Measurements from ENCODE around the gene OR4M2. TPM values are rescaled to one million over a fixed set of nuclear protein-coding genes. Genes with fewer than 3 reads are reported as not detected.
"Not testable (repeated sequence)": the region's sequence is repeated elsewhere in the genome, so short reads cannot be mapped to it uniquely, and the experiment has no call there.

Gene OR4M2
- total RNA-seq: not detected

- H3K27me3 ChIP-seq; H3K9me3 ChIP-seq; H3K4me1 ChIP-seq; intact Hi-C loops (cut with DNase I); H3K27ac ChIP-seq; H3K4me3 ChIP-seq (replicated peaks in 1 of 3); DNase-seq; H3K36me3 ChIP-seq: not testable (repeated sequence)
- no CpG with 5 or more reads among the region's 2 CpGs for WGBS, 2 donors
These were observed at the start of gene OR4M2 for GRCh38 chr15:22080227-22080626. TSS of gene OR4M2 (plus strand) at chr15:22080527. CDS start at chr15:22080625, 98 bp downstream.

- H3K4me1 ChIP-seq; H3K27me3 ChIP-seq; intact Hi-C loops (cut with DNase I); H3K9me3 ChIP-seq; H3K27ac ChIP-seq; H3K36me3 ChIP-seq; H3K4me3 ChIP-seq (replicated peaks in 1 of 3); DNase-seq: not testable (repeated sequence)
These were observed 11.1 kb upstream of the OR4M2 start for GRCh38 chr15:22069267-22069666.

- H3K4me1 ChIP-seq; intact Hi-C loops (cut with DNase I); H3K27ac ChIP-seq; H3K9me3 ChIP-seq; H3K36me3 ChIP-seq; H3K4me3 ChIP-seq (replicated peaks in 1 of 3); DNase-seq; H3K27me3 ChIP-seq: not testable (repeated sequence)
- WGBS, 2 donors: no CpG with 5 or more reads among the region's 3 CpGs
These were observed 1.1 kb downstream of the OR4M2 start for GRCh38 chr15:22081386-22081785.

- H3K27ac ChIP-seq; H3K9me3 ChIP-seq; H3K4me3 ChIP-seq (replicated peaks in 1 of 3); DNase-seq; H3K27me3 ChIP-seq; H3K36me3 ChIP-seq; H3K4me1 ChIP-seq; intact Hi-C loops (cut with DNase I): not testable (repeated sequence)
- WGBS, 2 donors: no CpG with 5 or more reads among the region's 16 CpGs
These were observed 18.4 kb downstream of the OR4M2 start for GRCh38 chr15:22098616-22099253.

GRCh38 chr15:22099289-22099891, 19.1 kb downstream of the OR4M2 start:
- H3K27me3 ChIP-seq; H3K9me3 ChIP-seq; DNase-seq; intact Hi-C loops (cut with DNase I); H3K4me1 ChIP-seq; H3K4me3 ChIP-seq (replicated peaks in 1 of 3); H3K27ac ChIP-seq; H3K36me3 ChIP-seq: not testable (repeated sequence)
- no CpG with 5 or more reads among the region's 17 CpGs for WGBS, 2 donors

GRCh38 chr15:22122033-22122432, 41.7 kb downstream of the OR4M2 start:
- H3K36me3 ChIP-seq; H3K27ac ChIP-seq; H3K9me3 ChIP-seq; intact Hi-C loops (cut with DNase I); H3K27me3 ChIP-seq; H3K4me1 ChIP-seq; H3K4me3 ChIP-seq (replicated peaks in 1 of 3); DNase-seq: not testable (repeated sequence)
- 56 to 57% methylated on average over 5 of the region's 5 CpGs for WGBS, 2 donors

Other genes with a start within 250 kb of the OR4M2 start
- gene POTEB, start 202.8 kb upstream of the OR4M2 start, total RNA-seq: not detected